Testis (tissue), 3 donors: Measurements from ENCODE around the gene MTURN. TPM values are rescaled to one million over a fixed set of nuclear protein-coding genes. Genes with fewer than 3 reads are reported as not detected.

Source experiments
- DNase-seq: peaks from one replicate; pipeline ENCODE4 v3.0.0-alpha.2; 2019
- H3K27ac ChIP-seq, 2 donors: fragments of 200-600 bp; sonication (generic); one replicate each; pipeline ENCODE4 v1.5.1; 2019
- H3K27me3 ChIP-seq: fragments of 200-600 bp; sonication (generic); one replicate; pipeline ENCODE4 v1.5.1; 2019
- H3K36me3 ChIP-seq: fragments of 200-600 bp; sonication (generic); one replicate; pipeline ENCODE4 v1.5.1; 2017; ENCODE audit warnings: low read depth; ENCODE audit errors: missing control alignments
- H3K4me1 ChIP-seq: fragments of 200-600 bp; sonication (generic); one replicate; pipeline ENCODE4 v1.5.1; 2019
- H3K4me3 ChIP-seq, 2 donors: fragments of 200-600 bp; sonication (generic); one replicate each; pipeline ENCODE4 v1.5.1; 2017 to 2019
- H3K9me3 ChIP-seq: fragments of 200-600 bp; sonication (generic); one replicate; pipeline ENCODE4 v1.5.1; 2017
- CTCF ChIP-seq, 3 experiments: fragments of 450-650 bp in 2 of 3; fragments of 200-600 bp in 1 of 3; sonication (generic) in 1 of 3; IDR thresholded peaks; one replicate each; pipeline ENCODE4 v1.5.1; 2016 to 2019; ENCODE audit warnings: antibody characterized with exemption in 3 of 3, mild to moderate bottlenecking in 2 of 3, moderate library complexity in 1 of 3
- POLR2A ChIP-seq: fragments of 450-650 bp; IDR thresholded peaks from one replicate; pipeline ENCODE4 v1.6.1; 2017; ENCODE audit warnings: antibody characterized with exemption, mild to moderate bottlenecking, moderate library complexity
- WGBS, 2 donors: methylation state at CpG; one replicate each; pipeline ENCODE4 v1.1.5; 2018; 5-methylcytosine and 5-hydroxymethylcytosine counted together
- intact Hi-C: fragments of 100-400 bp; cut with DNase I; formaldehyde crosslinking; loops from one replicate; pipeline ENCODE4 v1.15.1; 2023; ENCODE audit warnings: low total_unique reads
- polyA plus RNA-seq: library from polyadenylated mRNA; stranded (reverse); fragments of 350-450 nt; fragmentation: Illumina TruSeq; extraction: RNeasy Lipid Tissue Mini Kit (QIAGEN cat#74804); gene quantifications from one replicate; pipeline ENCODE4 v1.2.3, GENCODE V29; 2014; ENCODE audit warnings: low read depth, low replicate concordance; ENCODE audit not compliant: insufficient read depth
- total RNA-seq, 2 donors: library from RNA; depleted of rRNA; stranded (reverse); fragments of >200 nt; gene quantifications; one replicate each; pipeline ENCODE4 v1.2.3, GENCODE V29; 2016

Gene MTURN
- total and polyA plus RNA-seq, 3 donors from 2014 or later = 17.3 to 25.6 (median 19.3) TPM

GRCh38 chr7:30139836-30140384 is 5.1 kb downstream of the MTURN start:
- no peaks in the 10 kb centered on the region for H3K27me3 ChIP-seq
- no peaks in the 10 kb centered on the region for H3K9me3 ChIP-seq
- no peaks in the 10 kb centered on the region for H3K36me3 ChIP-seq
- intact Hi-C loops = no loop called here
- 66 to 75% methylated on average over 4 of the region's 4 CpGs for WGBS, 2 donors
- peaks cover 3% of the 10 kb centered on the region for H3K4me1 ChIP-seq
- no peak overlapping the region for H3K4me3 ChIP-seq
- TF ChIP-seq POLR2A (no peak), CTCF (IDR thresholded peaks at IDR 0.05) (no peak)
- H3K27ac ChIP-seq = no peak overlapping the region
- no peak for DNase-seq

- peaks cover 3% of the 10 kb centered on the region for H3K4me1 ChIP-seq
- H3K36me3 ChIP-seq = no peaks in the 10 kb centered on the region
- no peak for DNase-seq
- intact Hi-C loops = no loop called here
- H3K9me3 ChIP-seq = no peaks in the 10 kb centered on the region
- WGBS, 2 donors = 90 to 93% methylated on average over 3 of the region's 3 CpGs
- no peak overlapping the region for H3K4me3 ChIP-seq
- H3K27me3 ChIP-seq = no peaks in the 10 kb centered on the region
- no peak overlapping the region for H3K27ac ChIP-seq
- TF ChIP-seq POLR2A = no peak
- TF ChIP-seq CTCF (IDR thresholded peaks at IDR 0.05) = no peak
Measured at GRCh38 chr7:30140456-30140855, 5.7 kb downstream of the MTURN start.

GRCh38 chr7:30142710-30143109 is 7.9 kb downstream of the MTURN start:
- intact Hi-C loops = no loop called here
- Histone ChIP-seq H3K4me3 (no peak overlapping the region), H3K36me3 (no peaks in the 10 kb centered on the region), H3K27ac (no peak overlapping the region), H3K9me3 (no peaks in the 10 kb centered on the region), H3K4me1 (no peaks in the 10 kb centered on the region), H3K27me3 (no peaks in the 10 kb centered on the region)
- no peak for TF ChIP-seq CTCF (IDR thresholded peaks at IDR 0.05)
- no peak for TF ChIP-seq POLR2A
- WGBS, 2 donors = 74 to 83% methylated on average over 9 of the region's 9 CpGs
- no peak for DNase-seq

- H3K27me3 ChIP-seq = no peaks in the 10 kb centered on the region
- H3K4me3 ChIP-seq = no peak overlapping the region
- no peaks in the 10 kb centered on the region for H3K36me3 ChIP-seq
- 83 to 96% methylated on average over 1 of the region's 1 CpG for WGBS, 2 donors
- intact Hi-C loops = no loop called here
- DNase-seq = no peak
- H3K4me1 ChIP-seq = no peaks in the 10 kb centered on the region
- no peak overlapping the region for H3K27ac ChIP-seq
- H3K9me3 ChIP-seq = no peaks in the 10 kb centered on the region
- no peak for TF ChIP-seq POLR2A
- TF ChIP-seq CTCF (IDR thresholded peaks at IDR 0.05) = no peak
Measured at GRCh38 chr7:30143748-30144251, 9.0 kb downstream of the MTURN start.

GRCh38 chr7:30144657-30145306 is 10.0 kb downstream of the MTURN start:
- no peaks in the 10 kb centered on the region for H3K27me3 ChIP-seq
- intact Hi-C loops = no loop called here
- H3K27ac ChIP-seq = no peak overlapping the region
- H3K36me3 ChIP-seq = no peaks in the 10 kb centered on the region
- no peaks in the 10 kb centered on the region for H3K4me1 ChIP-seq
- H3K9me3 ChIP-seq = no peaks in the 10 kb centered on the region
- H3K4me3 ChIP-seq = no peak overlapping the region
- no peak for DNase-seq
- WGBS, 2 donors = 89 to 91% methylated on average over 5 of the region's 5 CpGs
- TF ChIP-seq POLR2A (no peak), CTCF (IDR thresholded peaks at IDR 0.05) (no peak)
